GM18520 (cell line): ENCODE results near the gene ITPRIP.

Experiments used
- ATAC-seq: cut with Tn5 transposase; IDR thresholded peaks from one replicate; pipeline ENCODE4 v1.9.1; 2021; ENCODE audit not compliant: unreplicated experiment

Gene ITPRIP

DNA sequence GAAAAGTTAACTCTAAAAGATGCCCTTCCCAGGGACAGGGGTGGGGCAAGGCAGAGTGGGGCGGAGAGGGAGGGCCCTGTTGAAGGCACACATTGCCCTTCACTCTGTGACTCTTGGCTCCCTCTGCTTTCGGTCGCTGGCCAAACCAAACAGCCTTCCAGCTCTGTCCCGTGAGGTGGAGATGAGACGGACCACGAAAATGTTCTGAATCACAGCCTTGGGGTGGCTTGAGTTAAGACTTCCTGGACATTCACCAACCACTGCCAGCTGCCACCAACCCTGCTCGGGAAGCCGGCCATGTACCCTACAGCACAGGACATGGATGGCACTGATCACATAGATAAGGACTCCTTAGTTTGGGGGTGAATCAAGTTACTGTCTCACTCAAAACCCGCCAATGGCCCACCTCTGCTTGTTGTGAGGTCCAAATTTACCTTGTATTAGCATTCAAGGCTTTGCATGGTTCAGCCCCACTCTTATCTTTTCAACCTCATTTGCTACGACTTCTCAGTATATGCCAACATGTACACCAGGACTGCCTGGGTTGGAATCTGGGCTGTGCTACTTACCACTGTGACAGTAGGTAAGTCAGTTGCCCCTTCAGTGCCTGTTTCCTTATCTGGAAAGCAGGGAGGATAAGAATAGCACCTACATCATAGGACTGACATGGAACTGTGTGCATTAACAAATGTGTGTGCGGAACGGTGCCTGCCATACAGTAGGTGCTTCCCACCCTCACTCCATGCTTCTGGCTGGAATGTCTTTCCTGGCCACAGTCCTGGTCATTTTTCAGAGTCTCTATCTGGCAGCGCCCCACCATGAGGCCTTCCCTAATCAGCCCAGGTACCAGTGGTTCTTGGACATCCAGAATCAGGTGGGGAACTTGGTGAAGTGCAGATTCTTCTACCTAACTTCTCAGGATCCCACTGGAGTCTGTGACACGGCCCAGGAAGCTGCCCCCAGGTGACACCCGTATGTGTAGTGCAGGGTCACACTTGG is 28.0 kb downstream of the ITPRIP start:
- ATAC-seq: no peak

DNA sequence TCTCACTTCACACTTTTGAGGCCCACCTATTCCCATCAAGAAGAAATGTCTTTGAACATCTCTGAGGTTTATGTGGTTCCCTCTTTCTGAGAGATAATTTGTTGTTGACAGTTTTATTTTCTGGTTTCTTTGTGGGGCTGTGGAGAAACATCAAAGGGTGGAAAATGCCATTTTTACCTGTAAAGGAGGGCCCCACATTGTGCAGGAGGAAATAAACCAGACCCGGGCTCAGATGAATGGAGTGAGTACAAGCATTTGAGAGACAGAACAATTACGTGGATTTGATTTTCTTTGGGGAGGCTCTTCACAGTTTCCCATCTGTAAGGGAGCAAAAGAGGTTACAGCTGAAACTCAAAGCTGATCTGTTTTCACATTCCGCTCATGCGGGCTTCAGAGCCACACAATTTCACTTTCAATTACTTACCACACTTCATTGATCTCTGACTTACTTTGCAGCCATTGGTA is 29.8 kb downstream of the ITPRIP start:
- peak; percentile 66 for ATAC-seq

DNA sequence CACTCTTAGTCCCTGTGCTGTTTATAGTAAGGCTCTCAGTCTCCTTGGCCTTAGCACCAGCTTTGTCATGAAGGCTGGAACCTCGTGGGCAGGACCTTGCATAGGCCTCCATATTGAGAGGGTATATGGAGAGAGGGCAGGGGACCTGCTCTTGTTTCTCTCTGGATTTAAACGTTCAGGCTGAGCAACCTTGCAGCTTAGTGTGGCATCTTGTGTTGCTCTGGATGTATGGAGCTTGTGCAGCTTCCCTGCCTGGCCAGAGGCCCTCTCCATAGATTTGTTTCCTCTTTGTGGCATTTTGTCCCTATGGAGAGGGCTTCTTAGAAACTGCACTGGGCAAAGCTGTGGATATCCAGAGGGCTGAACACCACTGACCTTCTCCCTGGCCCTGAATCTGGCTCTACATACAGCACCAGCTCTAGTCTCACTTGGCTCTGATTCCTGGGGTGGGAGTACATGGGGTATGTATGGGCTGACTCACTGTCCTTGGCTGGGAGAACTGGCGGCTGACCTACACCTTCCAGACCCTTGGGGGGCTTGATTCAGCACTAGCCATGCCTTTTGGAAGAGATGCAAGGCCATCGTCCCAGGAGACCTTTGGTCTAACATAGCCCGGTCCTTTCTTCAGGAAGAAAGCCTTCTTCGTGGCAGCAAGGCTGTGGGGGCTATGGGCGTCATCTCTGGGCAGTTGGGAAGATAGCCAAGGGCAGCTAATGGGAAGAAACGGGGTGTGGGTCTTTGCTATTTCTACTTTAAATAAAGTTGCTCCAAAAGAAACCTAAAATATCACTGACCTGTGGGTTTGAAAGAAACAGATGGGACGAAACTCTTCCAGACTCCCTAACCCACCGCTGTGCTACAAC is 30.5 kb downstream of the ITPRIP start:
- no peak for ATAC-seq

DNA sequence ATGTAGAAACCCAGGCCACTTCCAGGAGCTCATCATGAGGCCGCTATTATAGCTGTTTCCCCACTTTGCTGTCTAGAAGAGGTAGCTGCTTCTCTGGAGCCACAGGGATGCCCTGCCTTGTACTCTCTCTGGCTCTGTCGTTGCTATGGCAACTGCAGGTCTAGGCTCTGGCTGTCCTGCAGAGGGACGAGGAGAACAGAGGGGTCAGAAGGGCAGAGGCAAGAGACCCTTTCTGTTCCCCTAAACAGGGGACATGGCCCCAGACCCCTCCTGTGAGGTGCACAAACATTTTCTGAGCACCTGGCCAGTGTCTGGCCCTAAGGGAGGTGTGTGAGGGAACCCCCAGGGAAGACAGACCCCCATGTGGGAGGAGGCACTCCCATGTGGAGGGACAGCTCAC is 31.4 kb downstream of the ITPRIP start:
- no peak for ATAC-seq

DNA sequence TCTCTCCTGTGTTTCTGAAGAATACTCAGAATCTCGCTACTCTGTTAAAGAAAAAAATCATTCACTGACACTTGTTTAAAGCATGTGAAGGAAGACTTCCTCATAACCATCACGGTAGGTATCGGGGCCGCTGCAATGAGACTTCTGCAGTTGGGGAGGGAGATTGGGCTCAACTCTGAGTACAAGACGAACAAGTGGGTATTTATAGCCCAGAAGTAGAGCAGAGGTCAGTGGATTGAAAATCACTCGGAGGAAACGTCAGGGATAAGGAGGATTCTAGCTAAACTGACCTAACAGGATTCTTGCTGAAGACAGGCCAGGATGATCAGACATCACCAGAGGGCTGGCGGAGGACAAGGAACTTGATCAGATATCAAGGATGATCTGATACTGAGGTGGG is 33.3 kb downstream of the ITPRIP start:
- ATAC-seq: no peak

DNA sequence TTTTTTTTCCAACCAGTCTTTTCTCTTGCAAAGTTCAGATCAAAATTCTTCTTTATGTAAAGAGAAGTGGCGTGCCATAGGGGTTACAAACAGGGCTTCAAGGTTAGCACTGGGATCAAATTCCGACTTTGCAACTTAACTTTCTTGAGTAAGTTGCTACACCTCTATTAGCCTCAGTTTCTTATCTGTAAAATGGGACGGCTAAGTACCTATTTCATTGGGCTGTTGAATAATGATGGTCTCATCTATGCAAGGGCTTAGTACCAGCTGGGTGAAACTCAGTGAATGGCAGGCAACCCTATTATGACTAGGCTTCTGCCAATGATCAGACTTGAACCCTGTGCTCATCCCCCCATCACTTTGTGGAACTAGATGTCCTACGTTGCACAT is 33.9 kb downstream of the ITPRIP start:
- no peak for ATAC-seq

DNA sequence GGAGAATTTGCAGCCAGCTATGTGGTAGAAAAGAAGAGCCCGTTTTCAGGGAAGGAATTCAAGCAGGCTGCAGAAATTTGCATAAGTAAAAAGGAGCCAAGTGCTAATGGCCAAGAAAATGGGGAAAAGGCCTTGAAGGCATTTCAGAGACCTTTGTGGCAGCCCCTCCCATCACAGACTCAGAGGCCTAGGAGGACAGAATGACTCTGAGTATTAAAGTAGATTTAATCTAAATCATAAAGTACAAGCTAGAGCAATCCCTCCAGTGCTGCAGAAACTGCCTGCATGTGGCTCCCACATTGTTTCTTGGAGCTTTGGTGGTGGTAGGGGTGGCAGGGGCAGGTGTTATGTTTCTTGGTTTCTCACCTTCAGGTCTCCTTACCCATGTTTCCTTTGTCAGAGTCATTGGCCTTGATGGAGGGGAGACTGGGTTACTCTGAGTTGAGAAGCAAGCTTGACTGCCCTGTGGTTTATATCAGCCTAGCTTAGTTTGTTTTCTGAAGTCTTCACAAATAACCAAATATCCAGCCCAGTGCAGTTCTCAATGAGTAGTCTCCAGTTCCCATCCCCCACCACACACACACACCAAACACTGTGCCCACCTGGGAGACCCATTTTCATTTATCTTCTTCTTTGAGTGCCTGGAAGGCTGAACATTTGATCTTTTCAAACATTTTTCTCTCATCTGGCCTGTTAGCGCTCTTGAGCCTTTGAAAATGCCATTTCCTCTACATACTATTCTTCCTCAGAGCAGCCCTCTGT is 34.5 kb downstream of the ITPRIP start:
- no peak for ATAC-seq

DNA sequence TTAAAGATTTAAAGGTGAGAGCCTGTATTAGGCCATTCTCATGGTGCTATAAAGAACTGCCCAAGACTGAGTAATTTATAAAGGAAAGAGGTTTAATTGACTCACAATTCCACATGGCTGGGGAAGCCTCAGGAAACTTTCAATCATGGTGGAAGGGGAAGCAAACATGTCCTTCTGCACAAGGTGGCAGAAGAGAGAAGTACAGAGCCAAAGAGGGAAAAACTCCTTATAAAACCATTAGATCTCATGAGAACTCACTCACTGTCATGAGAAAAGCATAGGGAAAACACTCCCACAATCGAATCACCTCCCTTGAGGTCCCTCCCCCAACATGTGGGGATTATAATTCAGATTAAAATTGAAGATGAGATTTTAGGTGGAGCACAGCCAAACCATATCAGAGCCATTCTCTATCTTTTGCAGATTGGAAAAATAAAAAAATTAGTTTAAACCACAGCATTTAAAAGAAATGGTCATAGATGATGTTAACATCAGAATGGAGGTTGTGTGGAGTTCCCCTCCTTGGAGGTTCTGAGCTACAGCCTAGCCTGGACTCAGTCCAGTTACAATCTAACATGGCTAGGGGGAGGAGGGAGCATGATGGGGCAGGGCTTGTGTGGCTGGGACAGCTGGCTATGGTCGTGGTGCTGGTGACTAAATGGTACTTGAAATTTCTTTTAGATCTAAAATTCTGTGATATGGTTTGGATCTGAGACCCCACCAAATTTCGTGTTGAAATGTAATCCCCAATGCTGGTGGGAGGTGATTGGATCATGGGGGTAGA is 36.2 kb downstream of the ITPRIP start:
- ATAC-seq: no peak

DNA sequence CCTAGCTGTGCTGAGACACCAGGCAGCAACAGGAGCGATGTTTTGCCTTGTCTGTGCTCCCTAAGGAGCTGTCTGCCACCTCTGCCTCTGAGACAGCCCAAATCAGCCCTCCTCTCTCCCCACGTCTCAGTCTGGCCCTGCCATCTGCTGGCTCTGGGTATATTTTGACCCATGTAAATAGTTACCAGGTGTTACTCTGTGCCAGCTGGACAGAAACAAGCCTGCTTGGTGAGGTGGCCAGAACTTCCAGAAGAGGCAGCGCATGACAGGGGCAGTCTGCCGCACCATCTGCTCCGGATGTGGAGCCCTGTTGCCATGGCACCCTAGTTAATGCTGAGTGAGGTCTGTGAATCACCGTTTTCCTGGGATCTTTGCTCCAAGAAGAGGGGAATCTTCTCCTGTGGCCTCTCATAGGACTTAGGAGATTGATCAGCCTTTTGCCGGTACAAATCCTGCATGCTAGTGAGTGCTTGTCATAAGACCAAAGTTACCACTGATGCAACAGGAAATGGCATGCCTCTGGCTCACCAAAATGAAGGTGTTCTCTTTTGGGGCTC is 37.5 kb downstream of the ITPRIP start:
- peak; percentile 35 for ATAC-seq

DNA sequence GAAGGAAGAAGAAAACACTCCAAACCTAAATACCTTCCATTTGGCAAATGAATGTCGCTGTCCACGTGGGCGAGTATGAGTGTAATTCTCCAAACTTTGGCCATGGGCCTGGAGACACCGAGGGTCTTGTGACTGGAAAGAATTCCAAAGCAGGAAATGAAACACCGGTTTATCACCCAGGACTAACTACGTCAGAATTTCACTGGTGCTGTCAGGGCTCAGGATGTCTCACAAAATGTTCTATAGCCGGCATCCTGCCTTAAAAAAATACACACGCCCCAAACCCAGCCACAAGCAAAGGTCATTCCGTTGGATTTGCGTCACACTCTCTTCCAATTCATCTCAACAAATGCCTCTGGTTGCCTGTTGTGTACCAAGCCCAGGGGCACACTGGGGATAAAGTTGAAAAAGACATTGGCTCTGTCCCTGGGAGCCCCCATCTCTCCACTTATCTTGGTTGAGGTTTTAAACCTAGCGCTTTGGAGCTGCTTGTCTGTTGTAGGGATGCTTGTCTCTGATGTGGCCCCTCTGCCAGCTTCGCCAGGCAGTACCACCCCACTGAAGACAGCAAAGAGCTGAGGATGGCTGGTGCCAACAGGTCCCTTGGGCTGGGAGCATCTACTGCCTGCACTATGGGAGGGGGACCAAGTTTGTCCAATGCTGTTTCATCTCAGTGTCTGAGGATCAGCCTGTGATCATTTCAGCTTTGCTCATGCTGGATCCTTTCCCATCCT is 38.1 kb downstream of the ITPRIP start:
- peak; percentile 12 for ATAC-seq

DNA sequence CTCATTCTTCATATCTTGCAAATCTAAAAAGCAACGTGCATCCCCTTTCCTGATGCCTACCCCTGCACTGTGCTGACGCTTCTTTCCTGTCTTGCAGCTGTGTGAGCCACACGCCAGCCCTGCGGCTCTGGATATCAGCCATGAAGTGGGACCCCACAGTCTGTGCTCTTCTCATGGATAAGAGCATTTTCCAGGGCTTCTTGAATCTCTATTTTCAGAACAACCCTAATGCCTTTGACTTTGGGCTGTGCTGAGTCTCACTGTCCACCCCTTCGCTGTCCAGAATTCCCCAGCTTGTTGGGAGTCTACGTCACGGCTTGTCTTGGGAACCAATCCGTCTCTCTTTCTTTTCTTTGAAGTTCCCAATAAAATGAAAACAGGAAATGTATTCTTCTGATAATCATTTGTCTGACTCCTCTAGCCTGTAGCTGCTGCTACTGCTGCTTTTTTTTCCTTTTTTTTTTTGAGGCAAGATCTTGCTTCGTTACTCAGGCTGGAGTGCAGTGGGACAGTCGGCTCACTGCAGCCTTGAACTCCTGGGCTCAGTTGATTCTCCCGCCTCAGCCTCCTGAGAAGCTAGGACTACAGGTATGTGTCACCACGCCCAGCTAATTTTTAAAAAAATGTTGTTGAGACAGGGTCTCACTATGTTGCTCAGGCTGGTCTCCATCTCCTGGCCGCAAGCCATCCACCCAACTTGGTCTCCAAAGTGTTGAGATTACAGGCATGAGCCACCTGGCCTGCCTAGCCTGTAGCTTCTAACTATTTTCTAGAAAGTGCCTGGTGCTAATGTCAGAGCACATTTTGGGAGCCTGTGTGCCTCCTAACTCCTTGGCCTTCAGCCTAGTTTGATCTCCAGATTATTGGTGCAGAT is 39.0 kb downstream of the ITPRIP start:
- no peak for ATAC-seq

DNA sequence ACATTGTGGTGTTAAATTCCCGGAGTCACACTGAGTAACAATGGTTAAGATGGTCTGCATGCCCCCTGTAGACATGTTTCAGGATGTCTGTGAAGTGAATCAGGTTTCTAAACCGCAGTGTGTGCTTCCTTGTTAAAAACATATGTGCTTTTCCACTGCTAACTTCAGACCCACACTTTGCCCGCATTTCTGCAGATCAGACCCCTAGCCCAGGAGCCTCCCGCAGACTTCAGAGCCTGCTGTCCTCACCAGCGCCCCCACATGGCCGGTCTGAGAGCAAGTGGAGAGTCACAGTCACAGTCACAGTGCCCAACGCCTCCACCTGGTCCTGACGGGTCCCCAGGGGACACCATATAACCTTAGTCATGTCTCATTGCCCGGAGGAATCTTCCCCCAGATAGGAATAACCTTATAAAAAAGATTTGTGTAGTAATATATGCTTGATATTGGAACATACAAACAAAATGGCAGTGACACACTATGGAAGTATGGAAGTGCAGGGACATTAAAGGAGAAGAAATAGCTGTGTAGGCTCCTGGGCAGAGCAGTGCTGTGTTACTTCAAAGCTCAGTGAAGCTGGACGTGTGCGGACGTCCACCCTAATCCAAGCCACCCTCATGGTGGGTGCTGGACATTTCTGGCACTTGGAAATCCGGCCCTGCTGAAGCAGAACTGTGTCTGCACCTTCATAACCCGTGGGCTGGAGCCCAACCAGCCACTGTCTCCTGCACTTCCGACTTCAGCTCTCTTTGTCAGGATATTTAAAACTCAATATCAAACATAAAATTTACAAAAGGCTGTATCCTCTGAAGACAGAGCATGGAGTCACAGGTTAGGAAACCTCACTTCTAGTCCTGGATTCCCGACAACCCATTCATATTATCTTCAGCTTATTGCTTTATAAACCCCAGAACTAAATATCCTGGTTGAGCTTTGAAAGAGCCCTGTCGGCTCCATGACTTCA is 40.3 kb downstream of the ITPRIP start:
- ATAC-seq: no peak

DNA sequence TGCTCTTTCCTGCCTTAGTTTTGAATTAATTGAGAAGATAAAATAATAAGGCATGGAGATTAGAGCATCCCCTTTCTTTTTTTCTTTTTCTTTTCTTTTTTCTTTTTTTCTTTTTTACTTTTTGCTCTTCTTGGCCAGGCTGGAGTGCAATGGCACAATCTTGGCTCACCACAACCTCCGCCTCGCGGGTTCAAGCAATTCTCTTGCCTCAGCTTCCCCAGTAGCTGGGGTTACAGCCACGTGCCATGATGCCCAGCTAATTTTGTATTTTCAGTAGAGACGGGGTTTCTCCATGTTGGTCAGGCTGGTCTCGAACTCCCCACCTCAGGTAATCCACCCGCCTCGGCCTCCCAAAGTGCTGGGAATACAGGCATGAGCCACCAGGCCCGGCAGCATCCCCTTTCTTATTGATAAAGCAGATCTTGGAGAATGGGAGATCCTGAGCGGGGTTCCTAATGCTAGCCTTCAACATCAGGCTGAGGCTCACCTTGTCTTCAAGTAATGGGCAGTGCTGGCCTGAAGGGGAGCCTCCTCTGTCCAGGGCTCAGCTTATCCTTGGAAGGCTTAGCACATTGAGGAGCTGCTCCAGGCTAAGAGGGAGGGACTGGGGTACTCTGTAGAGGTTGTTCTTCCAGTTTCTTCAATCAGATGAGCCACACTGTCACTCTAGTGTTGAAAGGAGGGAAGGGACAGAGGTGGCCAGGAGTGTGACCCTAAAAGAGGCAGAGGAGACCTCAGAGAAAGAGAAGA is 41.4 kb downstream of the ITPRIP start:
- no peak for ATAC-seq

DNA sequence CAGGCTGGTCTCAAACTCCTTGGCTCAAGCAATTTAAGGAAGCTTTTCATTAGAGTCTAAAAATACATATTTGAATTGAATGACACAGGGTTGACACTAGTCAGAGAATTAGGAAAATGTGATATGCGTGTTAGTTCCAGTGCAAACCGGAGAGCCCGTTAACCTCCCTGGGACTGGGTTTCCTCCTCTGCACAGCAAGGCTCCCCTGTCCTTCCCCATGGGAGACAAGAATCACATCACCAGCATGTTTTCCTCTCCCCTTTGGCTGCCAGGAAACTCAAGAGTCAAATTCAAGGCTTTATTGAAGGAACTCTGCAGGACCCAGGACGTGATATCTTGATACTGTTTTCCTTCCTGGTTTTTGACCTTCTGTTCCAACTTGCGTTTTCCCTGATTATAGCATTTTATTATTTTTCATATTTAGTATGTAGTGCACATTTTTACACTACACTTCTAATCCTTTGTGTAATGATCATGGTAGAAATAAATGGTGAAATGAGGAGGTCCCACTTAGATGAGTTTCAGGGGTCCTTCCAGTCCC is 44.4 kb downstream of the ITPRIP start:
- ATAC-seq: no peak

DNA sequence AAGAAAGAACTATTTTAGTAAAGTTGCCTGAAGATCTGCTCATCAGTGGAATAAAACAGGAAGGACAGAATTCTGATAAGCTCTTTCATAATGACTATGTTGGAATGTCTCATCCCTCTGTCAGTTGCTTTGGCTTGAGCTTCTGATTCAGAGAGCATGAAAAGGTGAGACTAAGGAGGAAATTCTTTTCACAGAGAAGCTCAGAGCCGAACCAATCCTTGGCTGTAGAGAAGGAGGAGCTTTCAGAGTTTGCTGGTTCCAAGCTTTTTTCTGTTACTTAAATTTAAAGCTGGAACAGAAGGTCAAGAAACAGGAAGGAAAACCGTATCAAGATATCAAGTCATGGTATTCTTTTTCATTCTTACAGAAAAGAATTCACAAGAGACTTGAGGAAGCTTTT is 45.3 kb downstream of the ITPRIP start:
- no peak for ATAC-seq

DNA sequence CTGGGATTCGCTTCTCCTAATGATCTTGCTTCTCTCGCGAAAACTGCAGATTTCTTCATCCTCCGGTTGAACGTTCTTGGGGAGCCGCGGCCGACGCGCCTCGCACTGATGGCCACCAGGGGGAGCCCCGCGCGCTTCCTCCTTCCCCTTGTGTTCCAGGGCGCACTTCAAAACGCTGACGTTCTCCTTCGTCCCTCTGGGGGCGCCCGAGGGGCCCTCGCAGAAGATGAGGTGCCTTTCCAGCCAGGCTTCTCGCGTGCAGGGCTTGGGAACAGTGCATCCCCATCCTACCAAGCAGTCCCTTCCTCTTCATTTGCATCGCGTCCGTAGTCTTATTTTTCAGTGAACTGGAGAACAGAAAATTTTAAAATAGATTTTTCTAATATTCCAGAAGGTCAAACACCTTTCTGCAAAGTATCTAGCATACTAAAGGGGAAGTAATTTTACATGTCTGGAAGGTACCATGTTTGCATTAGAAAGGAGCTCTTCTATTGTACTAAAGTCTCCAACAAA is 46.8 kb downstream of the ITPRIP start:
- peak; percentile 93 for ATAC-seq
